Central memory CD8-positive, alpha-beta T cell (primary cell): Measurements from ENCODE around the gene KATNAL2.

Source experiments
- ATAC-seq: fragments of 150-1000 bp; cut with Tn5 transposase; replicated peaks from 2 replicates; pipeline ENCODE4 v1.10.0; 2022; ENCODE audit warnings: mild to moderate bottlenecking, moderate FRiP score, moderate number of reproducible peaks; ENCODE audit not compliant: poor library complexity, severe bottlenecking; ENCODE audit errors: extremely low read depth
- DNase-seq, 2 donors: peaks; one replicate each; pipeline ENCODE4 v3.0.0; 2021; ENCODE audit warnings: low spot score in 2 of 2
- H3K27ac Mint-ChIP-seq: one replicate; pipeline ENCODE4 v1.8.0; 2022; ENCODE audit warnings: low read depth, mild to moderate bottlenecking, moderate library complexity, mixed read lengths
- H3K27me3 Mint-ChIP-seq: one replicate; pipeline ENCODE4 v1.8.0; 2022; ENCODE audit warnings: mixed read lengths
- H3K36me3 Mint-ChIP-seq: one replicate; pipeline ENCODE4 v1.8.0; 2022; ENCODE audit warnings: mild to moderate bottlenecking, moderate library complexity, mixed read lengths; ENCODE audit not compliant: insufficient read depth
- H3K4me1 Mint-ChIP-seq: one replicate; pipeline ENCODE4 v1.8.0; 2022; ENCODE audit warnings: mixed read lengths
- H3K4me3 Mint-ChIP-seq: one replicate; pipeline ENCODE4 v1.8.0; 2022; ENCODE audit warnings: mild to moderate bottlenecking, moderate library complexity, mixed read lengths
- H3K9me3 Mint-ChIP-seq: one replicate; pipeline ENCODE4 v1.8.0; 2022; ENCODE audit warnings: mixed read lengths

KATNAL2 gene

DNA sequence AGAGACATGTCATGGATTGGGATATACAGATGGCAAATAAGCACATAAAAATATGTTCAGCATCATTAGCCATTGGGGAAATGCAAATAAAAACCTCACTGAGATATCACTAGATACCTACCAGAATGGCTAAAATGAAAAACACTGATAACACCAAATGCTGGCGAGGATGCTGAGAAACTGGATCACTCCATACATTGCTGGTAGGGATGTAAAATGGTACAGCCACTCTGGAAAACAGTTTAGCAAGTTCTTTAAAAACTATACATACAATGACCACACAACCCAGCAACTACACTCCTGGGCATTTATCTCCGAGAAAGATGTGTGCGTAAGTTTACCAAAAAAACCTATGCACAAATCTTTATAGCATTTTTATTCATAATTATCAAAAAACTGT, 14.0 kb upstream of the KATNAL2 start:
- DNase-seq (no peak), ATAC-seq (no peak)
- no peak overlapping the region for H3K27ac Mint-ChIP-seq
- peaks cover 36% of the 10 kb centered on the region for H3K4me1 Mint-ChIP-seq
- no peak overlapping the region for H3K4me3 Mint-ChIP-seq
- no peaks in the 10 kb centered on the region for H3K9me3 Mint-ChIP-seq
- H3K27me3 Mint-ChIP-seq: no peaks in the 10 kb centered on the region
- peaks cover 10% of the 10 kb centered on the region for H3K36me3 Mint-ChIP-seq

GRCh38 chr18:46909497-46909896, 7.9 kb upstream of the KATNAL2 start:
- Mint-ChIP-seq H3K27ac (no peak overlapping the region), H3K4me1 (peaks cover 35% of the 10 kb centered on the region), H3K36me3 (no peaks in the 10 kb centered on the region), H3K9me3 (no peaks in the 10 kb centered on the region), H3K4me3 (no peak overlapping the region), H3K27me3 (no peaks in the 10 kb centered on the region)
- DNase-seq (no peak), ATAC-seq (no peak)

DNA sequence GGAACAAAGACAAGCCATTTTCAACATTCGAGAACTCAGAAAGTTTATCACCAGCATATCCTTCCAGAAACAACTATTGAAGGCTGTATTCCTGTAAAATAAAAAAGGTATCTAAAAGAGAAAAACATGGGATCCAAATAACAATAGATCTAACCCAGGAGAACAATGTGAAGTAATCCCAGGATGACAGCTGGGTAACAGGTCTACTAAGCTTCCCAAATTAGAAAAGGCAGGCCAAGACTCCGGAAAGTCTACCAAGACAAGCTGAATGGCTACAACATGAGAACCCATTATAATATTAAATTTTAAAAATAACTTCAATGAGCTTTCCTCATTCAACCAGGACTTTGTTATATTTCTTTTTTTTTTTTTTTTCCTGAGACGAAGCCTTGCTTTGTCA, 6.5 kb upstream of the KATNAL2 start:
- no peaks in the 10 kb centered on the region for H3K27me3 Mint-ChIP-seq
- DNase-seq: no peak
- H3K27ac Mint-ChIP-seq: no peak overlapping the region
- no peaks in the 10 kb centered on the region for H3K36me3 Mint-ChIP-seq
- H3K4me1 Mint-ChIP-seq: peaks cover 41% of the 10 kb centered on the region
- no peak for ATAC-seq
- no peak overlapping the region for H3K4me3 Mint-ChIP-seq
- no peaks in the 10 kb centered on the region for H3K9me3 Mint-ChIP-seq

- H3K27ac Mint-ChIP-seq: peak overlapping the region; percentile 80
- H3K9me3 Mint-ChIP-seq: no peaks in the 10 kb centered on the region
- H3K4me3 Mint-ChIP-seq: peak overlapping the region; percentile 81
- ATAC-seq: no peak
- H3K27me3 Mint-ChIP-seq: no peaks in the 10 kb centered on the region
- H3K36me3 Mint-ChIP-seq: peaks cover 7% of the 10 kb centered on the region
- no peak for DNase-seq
- peaks cover 40% of the 10 kb centered on the region for H3K4me1 Mint-ChIP-seq
Observed at GRCh38 chr18:46915800-46916550, 1.4 kb upstream of the KATNAL2 start.

GRCh38 chr18:46916551-46917107, 773 bp upstream of the KATNAL2 start:
- DNase-seq: peak; percentile 23 to 32
- Mint-ChIP-seq H3K36me3 (peaks cover 7% of the 10 kb centered on the region), H3K27me3 (no peaks in the 10 kb centered on the region), H3K4me1 (peaks cover 40% of the 10 kb centered on the region), H3K27ac (peak overlapping the region; percentile 80), H3K4me3 (peak overlapping the region; percentile 81), H3K9me3 (no peaks in the 10 kb centered on the region)
- peak; percentile 62 for ATAC-seq

DNA sequence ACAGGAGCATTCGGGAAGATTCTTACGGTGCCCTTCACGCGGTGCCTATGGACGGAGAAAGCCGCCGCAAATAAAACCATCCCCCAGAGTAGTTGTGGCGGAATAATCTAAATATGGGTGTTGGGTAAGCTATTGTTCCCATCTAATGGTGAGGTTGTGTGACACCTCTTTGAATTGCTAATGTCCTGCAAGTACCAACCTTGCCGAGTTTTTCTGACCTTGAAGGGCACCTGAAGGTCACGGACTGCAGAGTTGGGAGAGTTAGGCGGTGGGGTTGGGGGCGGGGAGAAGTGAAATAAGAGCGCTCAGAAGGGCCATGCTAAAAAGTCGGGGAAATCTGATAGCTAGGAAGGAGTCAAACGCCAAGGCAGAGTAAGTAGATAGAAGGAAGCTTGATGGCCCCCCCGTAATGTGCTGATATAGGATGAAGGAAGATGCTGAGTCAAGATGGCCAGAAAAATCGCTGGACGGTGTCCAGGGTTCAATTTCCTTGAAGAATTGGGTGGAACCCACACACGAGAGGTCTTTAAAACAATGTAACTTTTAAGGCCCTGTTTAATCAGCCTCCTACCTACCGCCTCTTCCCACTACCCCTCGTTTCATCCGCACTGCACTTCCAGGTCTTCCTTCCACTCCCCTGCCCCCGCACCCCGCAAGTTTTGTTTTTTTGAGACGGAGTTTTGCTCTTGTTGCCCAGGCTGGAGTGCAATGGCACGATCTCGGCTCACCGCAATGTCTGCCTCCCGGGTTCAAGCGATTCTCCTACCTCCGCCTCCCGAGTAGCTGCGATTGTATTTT, 600 bp downstream of the KATNAL2 start:
- ATAC-seq (peak; percentile 21), DNase-seq (peak in 1 of 2 donors; percentile 12)
- no peaks in the 10 kb centered on the region for H3K9me3 Mint-ChIP-seq
- peaks cover 40% of the 10 kb centered on the region for H3K4me1 Mint-ChIP-seq
- peak overlapping the region; percentile 81 for H3K4me3 Mint-ChIP-seq
- no peaks in the 10 kb centered on the region for H3K27me3 Mint-ChIP-seq
- H3K36me3 Mint-ChIP-seq: peaks cover 9% of the 10 kb centered on the region
- H3K27ac Mint-ChIP-seq: peak overlapping the region; percentile 53

GRCh38 chr18:46920067-46920466, 2.7 kb downstream of the KATNAL2 start:
- DNase-seq (no peak), ATAC-seq (no peak)
- peaks cover 21% of the 10 kb centered on the region for H3K4me1 Mint-ChIP-seq
- no peak overlapping the region for H3K27ac Mint-ChIP-seq
- no peak overlapping the region for H3K4me3 Mint-ChIP-seq
- H3K36me3 Mint-ChIP-seq: peaks cover 9% of the 10 kb centered on the region
- no peaks in the 10 kb centered on the region for H3K27me3 Mint-ChIP-seq
- H3K9me3 Mint-ChIP-seq: no peaks in the 10 kb centered on the region

DNA sequence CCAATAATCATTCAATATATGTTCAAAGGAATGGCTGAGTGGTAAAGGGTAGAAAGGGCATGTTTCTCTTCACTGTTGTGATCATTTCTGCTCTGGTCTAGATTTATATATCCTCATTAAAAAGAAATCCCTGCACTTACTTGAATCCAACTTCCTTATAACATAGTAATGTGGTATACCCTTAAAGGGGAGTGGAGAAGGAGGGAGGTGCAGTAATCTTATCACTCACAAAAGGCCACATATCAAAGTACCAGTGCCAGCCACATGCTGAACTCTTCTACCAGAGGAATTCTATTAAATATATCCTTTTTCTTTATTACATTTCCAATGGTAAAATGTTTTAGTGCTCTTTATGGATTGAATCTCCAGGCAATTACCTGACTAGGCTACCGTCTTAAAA, 3.3 kb downstream of the KATNAL2 start:
- H3K36me3 Mint-ChIP-seq: peaks cover 9% of the 10 kb centered on the region
- no peaks in the 10 kb centered on the region for H3K9me3 Mint-ChIP-seq
- peaks cover 15% of the 10 kb centered on the region for H3K4me1 Mint-ChIP-seq
- DNase-seq (no peak), ATAC-seq (no peak)
- no peak overlapping the region for H3K27ac Mint-ChIP-seq
- no peaks in the 10 kb centered on the region for H3K27me3 Mint-ChIP-seq
- no peak overlapping the region for H3K4me3 Mint-ChIP-seq

DNA sequence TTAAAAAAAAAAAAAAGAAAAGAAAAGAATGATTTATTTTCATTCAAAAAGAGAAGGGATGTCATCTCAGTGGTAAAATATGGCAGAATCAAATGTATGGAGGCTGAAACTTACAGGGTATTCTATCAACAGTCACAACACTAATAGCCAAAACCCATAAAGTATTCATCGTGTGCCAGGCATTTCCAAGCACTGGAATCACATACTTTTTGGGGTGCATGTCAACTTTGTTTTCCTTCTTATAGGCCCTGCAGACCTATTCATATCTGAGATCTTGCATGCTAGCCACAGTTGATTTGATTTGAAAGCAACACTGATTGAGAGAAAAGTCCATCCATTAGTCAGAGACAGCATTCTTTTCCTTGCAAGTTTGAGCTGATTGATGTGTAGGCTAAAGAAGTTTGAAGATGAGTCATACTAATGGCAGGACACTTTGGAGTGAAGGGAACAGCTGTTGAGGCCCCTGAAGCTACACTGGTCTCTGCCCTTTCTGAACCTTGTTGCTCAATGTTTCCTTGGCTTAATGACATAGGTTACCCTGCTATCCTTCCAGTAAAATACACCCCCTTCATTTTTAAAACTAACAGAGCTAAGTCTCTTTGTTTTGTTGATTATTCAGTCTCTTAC, 22.0 kb downstream of the KATNAL2 start:
- H3K4me3 Mint-ChIP-seq: no peak overlapping the region
- peaks cover 11% of the 10 kb centered on the region for H3K27me3 Mint-ChIP-seq
- H3K27ac Mint-ChIP-seq: no peak overlapping the region
- H3K9me3 Mint-ChIP-seq: no peaks in the 10 kb centered on the region
- no peak for ATAC-seq
- DNase-seq: no peak
- no peaks in the 10 kb centered on the region for H3K4me1 Mint-ChIP-seq
- no peaks in the 10 kb centered on the region for H3K36me3 Mint-ChIP-seq

- DNase-seq: no peak
- Mint-ChIP-seq H3K4me3 (no peak overlapping the region), H3K36me3 (no peaks in the 10 kb centered on the region), H3K27me3 (peaks cover 11% of the 10 kb centered on the region), H3K9me3 (no peaks in the 10 kb centered on the region), H3K27ac (no peak overlapping the region), H3K4me1 (no peaks in the 10 kb centered on the region)
- no peak for ATAC-seq
Observed at GRCh38 chr18:46939998-46940571, 22.7 kb downstream of the KATNAL2 start.

- H3K27ac Mint-ChIP-seq: no peak overlapping the region
- no peak for DNase-seq
- no peaks in the 10 kb centered on the region for H3K36me3 Mint-ChIP-seq
- no peaks in the 10 kb centered on the region for H3K4me1 Mint-ChIP-seq
- no peak for ATAC-seq
- H3K9me3 Mint-ChIP-seq: no peaks in the 10 kb centered on the region
- peaks cover 11% of the 10 kb centered on the region for H3K27me3 Mint-ChIP-seq
- no peak overlapping the region for H3K4me3 Mint-ChIP-seq
Observed at GRCh38 chr18:46942646-46943045, 25.2 kb downstream of the KATNAL2 start.

GRCh38 chr18:46946656-46947282, 29.4 kb downstream of the KATNAL2 start:
- no peaks in the 10 kb centered on the region for H3K9me3 Mint-ChIP-seq
- ATAC-seq (peak; percentile 75), DNase-seq (peak in 1 of 2 donors; percentile 11)
- H3K27me3 Mint-ChIP-seq: peaks cover 11% of the 10 kb centered on the region
- no peaks in the 10 kb centered on the region for H3K36me3 Mint-ChIP-seq
- no peaks in the 10 kb centered on the region for H3K4me1 Mint-ChIP-seq
- no peak overlapping the region for H3K4me3 Mint-ChIP-seq
- H3K27ac Mint-ChIP-seq: no peak overlapping the region
